ENCODE data around the gene POT1.

Gene POT1

DNA sequence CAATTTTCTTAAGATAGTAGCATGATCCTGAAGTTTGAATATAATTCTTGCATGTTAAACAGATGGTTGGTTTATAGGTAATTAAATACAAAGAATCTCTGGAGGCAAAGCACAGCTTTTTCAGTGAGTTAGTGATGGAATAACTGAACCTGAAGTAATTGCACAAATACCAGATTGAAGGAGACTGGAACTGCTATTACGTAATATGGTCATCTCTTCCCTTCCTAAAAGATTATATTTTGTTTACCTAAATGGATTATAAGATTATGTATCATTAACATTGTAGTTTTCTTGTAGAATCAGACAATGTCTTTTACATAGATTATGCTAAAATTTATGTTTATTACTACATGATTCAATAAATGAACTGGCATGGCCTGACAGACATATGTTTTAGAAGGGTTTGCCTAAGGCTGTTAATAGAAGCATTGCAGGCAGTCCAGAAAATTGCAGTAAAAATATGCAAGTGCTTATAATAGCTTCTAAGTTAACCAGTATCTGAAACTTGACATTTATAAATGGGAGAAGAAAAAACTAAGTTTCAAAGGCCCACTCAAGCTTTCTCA lies 128.2 kb downstream of the POT1 start:
- no peak for DNase-seq (ENCODE audit: low spot score)

DNA sequence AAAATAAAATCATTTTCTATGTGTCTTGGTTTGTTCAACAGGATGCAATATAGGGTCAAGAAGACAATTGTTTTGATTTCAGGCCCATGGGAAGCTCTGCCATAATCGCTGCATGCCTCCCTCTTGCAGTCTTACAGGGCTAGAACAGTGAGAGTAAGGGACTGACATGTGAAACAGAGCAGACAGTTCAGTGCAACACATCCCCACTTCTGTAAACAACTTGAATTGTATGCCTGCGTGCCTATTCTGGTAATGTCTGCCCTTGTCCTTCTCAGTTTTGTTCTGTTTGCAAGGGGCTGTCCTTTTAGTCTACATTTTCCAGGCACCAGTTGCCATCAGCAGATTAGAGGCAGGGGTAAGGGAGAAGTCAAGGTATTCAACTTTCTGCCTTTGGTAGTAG lies 129.2 kb downstream of the POT1 start:
- DNase-seq (ENCODE audit: low spot score) = no peak

DNA sequence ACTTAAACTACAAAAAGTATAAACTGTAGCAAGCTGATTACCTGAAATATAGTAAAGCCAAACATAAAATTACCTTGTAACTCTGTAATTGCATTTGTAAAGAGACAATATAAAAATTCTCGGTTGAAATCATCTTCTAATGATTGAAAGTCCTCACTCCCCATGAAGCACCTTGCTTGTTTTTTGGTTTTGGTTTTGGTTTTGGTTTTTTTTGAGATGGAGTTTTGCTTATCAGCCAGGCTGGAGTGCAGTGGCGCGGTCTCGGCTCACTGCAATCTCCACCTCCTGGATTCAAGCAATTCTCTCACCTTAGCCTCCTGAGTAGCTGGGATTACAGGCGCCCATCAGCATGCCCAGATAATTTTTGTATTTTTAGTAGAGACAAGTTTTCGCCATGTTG lies 130.2 kb downstream of the POT1 start:
- no peak for DNase-seq (ENCODE audit: low spot score)

DNA sequence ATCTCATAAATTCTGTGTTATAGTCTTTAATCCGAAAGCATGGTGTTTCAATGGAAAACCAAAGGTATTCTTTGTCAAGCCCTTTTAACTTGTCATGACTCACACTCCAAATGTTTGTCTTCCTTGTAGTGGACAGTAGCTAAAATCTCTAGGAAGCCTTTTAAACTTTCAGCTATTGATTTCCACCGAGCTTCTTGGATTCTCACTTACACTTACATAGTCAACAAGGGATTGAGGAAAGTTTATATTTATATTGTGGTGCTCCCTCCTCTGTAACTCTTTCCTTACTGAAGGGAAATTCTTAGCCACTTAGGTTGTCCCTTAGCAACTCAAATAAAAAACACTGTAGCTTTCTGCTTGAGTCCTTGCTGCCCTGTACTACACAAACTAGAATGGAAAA lies 132.9 kb downstream of the POT1 start:
- DNase-seq (ENCODE audit: low spot score) = peak; percentile 22

DNA sequence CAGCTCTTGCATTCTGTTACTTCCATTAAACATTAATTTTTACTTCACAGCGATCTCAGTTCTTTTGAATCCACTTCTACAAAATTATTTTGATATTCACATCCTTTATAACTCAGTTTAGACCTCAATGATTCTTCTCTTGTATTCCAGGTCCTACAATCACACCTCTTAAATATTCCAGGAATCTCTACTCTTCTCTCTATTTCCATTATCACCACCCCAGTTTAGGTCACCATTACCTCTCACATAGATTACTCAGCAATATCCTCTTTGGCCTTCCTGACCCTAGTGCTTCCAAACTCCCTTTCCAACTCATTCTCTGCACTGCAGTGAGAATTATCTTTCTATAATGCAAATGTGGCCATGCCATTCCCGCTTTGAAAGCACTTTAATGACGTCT lies 136.9 kb downstream of the POT1 start:
- no peak for DNase-seq (ENCODE audit: low spot score)

DNA sequence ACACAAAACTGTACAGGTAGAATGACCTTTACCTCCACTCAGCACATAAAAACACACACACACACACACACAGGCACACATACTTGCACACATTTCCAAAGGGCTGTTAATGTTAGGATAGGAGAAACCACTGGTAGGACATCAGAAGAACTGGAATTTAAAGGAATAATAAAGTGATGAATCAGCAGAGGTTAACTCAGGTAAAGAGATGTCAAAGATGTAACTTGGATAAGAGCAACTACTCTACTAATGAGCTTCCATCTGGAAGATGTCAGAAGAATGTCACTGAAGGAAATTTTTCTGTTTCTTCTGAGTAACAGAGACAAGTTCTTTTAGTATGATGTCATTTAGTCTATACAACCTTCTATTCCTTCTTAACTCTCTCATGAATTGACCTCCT lies 137.6 kb downstream of the POT1 start:
- peak; percentile 12 for DNase-seq (ENCODE audit: low spot score)

DNA sequence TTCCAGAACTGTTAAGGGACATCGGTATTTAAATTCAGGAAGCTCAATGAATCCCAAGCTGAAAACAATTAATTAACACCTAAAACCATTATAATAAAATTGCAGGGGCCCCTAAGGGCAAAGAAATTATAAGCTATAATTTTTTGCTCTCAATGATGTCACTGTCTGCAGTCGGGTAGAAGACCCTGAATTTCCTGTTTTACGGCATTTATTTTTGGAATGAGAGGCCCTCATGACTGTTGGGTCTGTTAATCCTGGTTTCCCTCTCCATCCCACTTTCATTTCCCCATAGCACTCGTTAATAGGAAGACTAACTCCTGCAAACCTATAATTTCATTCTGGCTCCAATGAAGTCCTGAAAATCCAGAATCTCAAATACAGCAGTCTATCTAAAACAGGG lies 138.2 kb downstream of the POT1 start:
- DNase-seq (ENCODE audit: low spot score) = no peak

DNA sequence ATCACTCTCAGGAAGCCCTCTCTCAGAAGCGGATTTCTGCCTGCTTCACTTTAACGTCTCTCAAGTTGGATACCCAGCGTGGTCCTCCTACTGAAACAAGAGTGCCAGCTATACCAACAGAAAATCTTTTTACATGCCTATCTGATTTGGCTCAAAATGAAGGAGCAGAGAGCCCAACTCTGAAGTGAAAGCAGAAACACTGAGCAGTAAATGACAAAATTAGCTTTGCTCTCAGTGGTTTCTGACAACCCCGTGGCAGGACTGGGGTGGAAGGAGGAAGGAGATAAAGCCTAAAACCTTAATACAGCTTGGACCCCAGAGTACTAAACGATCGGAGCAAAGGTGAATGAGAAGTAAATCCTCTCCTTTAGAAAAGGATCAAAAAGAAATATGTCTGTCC lies 139.0 kb downstream of the POT1 start:
- no peak for DNase-seq (ENCODE audit: low spot score)

DNA sequence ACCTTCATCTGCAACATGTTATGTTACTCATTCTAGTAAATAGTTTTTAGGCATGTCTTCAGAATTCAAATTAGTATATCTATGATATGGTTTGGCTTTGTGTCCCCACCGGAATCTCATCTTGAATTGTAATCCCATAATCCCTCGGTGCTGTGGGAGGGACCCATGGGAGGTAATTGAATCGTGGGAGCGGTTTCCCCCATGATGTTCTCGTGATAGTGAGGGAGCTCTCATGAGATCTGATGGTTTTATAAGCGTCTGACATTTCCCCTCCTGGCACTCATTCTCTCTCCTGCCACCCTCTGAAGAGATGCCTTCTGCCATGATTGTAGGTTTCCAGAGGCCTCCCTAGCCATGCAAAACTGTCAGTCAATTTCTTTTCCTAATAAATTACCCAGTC lies 143.6 kb downstream of the POT1 start:
- no peak for DNase-seq (ENCODE audit: low spot score)

DNA sequence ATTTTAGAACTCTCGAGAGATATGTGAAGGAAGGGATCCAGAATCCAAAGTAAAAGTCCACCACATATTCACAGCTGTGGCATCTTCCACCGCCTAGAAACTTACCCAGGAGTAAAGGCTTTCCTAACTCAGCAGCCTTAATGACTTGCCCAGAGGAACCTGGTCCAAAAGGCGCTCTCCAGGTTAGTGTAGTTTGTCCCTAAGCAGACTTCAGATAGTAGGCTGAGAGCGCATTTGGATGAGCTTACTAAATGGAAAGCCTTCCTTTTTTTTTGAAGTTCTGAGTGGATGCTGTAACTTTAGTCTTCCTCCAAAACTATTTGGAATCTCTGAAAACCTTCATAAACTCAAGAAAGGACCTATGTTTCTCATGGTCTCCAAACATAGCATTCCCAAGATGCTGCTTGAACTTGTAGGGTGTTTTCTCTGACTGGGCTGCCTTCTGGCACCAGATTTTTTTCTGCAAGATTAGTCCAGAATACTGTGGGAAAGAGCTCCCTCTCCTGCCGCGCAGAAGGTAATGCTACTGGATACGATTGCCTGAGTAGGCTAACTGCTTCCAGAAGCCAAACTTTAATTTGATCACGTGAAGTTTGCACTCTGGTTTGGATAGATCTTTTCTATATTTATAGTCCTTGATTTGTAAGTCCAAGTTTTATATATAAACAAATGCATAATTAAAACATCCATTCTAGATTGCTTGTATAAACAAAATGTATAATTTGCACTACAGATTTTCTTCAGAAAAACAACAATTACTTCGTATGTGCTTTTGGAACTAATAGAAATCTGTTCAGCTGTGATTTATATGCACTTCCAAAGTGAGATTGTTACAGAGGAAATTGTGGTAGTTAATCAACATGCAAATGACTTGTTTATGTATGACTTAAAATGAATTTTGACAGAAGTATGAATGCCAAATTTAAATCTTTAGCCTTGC lies 144.5 kb downstream of the POT1 start:
- DNase-seq (ENCODE audit: low spot score) = peak; percentile 68

DNA sequence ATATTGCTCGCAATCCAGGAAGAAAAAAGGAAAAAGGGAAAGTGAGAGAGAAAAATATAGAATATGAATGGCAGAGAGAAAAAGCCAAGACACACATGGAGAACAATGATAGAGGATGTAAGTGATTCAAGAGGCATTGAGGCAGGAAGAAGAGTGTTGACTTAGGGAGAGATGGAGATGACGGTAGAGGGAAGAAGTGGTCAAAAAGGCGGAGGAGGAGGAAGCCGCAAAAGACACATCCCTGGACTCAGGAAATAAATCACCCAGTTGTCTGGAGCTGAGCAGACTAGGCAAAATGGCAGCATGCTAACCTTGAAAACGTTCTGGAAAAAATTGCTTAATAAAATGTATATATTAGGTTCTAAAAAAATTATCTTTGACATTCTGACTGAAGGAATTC lies 146.4 kb downstream of the POT1 start:
- DNase-seq (ENCODE audit: low spot score) = no peak

DNA sequence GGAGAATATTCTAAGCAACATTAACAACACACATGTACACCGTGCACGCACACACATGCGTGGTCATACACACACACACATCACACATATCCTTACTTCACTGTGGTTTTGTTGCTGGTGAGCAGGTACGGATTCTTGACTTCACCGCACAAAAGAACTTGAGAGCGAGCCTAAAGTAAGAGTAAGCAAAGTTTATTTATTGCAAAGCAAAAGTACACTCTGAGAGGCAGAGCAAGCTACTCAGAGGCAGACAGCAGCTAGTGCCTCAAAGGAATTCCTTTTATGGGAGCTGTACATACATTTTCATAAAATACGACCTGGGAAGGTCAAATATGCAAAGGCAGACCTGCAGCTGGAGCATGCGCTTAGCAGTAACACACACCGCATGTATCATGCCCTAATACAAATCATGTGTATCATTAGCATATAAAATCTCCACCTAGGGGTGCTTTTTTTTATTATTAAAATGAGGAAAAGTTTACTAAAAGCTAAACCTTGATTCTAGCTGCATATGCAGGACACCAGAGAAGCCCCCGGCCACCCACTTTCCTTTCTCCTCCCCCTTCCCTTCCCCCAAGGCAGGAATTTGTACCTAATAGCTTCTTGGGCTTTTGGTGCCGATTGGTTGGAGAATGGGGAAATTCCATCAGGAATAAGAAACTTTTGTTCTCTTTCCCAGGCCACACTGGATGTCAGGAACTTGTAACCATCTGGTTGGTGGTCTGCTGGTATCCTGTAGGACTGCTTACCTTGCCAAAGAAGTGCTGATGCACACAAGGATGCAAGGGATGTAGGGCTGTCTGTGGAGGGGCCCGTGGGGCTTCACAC lies 147.5 kb downstream of the POT1 start:
- no peak for DNase-seq (ENCODE audit: low spot score)

DNA sequence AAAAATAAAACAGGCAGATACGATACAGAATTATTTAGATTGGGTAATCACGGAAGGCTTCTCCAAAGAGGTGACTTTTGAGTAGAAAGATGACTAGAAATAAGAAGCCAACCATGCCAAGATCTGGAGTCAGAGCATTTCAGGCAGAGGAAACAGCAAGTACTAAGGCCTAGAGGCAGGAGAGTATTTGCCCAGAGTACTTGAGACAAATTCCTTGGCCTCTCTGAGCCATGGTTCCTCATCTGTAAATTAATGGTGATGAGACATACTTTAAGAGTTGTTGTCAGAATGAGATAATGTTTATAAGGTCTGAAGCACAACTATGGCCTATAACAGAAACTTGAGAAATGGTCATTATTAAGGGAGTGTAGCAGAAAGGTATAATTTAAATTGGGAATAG lies 148.2 kb downstream of the POT1 start:
- DNase-seq (ENCODE audit: low spot score) = no peak

DNA sequence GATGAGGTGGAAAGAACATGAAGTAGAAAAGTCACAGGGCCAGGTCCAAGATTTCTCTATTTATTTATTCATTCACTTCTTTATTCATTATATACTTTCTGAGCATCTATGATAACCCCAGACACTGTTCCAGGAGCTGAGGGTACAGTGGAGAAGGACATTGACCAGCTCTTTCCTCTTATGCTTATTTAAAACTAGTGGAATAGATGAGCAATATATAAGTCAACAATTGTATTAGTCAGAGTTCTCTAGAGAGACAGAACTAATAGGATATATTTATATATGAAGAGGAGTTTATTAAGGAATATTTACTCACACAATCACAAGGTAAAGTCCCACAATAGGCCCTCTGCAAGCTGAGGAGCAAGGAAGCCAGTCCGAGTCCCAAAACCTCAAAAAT lies 149.0 kb downstream of the POT1 start:
- DNase-seq (ENCODE audit: low spot score) = no peak

DNA sequence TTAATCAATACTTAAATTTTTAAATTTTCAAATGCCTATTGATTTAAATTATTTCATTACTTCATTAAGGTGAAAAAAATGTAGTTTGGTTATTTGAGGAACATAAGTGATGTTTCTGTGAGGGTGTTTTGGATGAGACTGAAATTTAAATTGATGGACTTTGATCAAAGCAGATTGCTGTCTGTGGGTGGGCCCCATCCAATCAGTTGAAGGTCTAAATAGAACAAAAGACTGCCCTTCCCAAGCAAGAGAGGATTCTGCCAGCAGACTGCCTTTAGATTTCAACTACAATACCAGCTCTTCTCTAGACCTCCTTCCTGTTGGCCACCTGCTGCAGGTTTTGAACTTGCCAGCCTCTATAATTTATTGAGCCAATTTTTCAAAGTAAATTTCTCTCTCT lies 149.6 kb downstream of the POT1 start:
- no peak for DNase-seq (ENCODE audit: low spot score)

DNA sequence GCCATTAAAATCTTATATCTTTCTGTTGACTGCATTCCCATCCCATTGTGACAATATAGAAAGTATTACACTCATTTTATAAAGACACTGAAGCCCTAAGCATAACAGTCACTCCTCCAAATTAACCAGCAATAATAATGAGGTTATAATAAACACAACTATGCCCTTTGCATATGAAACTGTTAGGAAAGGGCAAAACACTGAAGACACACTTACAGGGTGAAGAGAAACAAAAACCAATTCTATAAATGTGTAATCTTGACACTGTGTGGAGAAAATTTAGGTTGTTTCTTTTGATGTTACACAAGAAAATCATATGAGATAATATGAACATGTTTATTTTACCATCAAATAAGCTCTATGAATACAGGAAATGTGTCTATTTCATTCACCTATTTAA lies 150.0 kb downstream of the POT1 start:
- no peak for DNase-seq (ENCODE audit: low spot score)

DNA sequence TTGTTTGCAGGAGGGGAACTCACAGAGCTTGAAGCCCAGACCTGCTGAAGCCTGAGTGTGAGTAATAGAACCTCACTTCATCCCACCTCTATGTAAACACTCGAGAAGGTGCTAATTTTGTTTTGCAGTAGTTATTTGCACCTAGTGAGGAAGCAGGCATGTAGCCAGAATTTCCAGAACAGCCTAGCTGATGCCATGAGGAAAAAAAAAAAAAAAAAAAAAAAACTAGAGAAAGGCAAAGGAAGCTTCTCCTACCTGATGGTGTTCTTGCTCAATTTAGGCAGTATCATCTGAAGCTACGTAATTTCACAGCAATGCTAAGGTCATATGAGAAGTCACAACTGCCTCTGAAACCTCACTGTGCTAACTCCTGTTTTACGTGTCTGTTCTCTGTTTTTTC lies 150.4 kb downstream of the POT1 start:
- no peak for DNase-seq (ENCODE audit: low spot score)

DNA sequence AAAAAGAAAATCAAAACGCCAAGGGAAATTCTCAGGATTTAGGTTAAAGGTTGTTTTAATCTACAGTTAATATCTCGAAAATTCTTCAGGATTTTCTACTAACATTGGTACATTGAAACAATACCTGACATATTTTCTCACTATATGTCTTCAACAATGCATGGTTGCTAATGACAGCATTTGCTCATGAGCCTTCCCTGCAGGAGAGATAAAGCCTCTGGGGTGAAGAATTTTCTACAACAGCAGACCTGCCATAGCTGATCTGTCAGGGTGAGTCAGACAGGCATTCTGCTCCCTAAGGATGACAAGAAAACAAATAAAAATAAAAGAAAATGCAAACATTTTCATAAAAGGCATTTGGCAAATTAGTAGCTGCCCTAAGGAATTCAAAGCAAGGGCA lies 152.4 kb downstream of the POT1 start:
- DNase-seq (ENCODE audit: low spot score) = no peak

DNA sequence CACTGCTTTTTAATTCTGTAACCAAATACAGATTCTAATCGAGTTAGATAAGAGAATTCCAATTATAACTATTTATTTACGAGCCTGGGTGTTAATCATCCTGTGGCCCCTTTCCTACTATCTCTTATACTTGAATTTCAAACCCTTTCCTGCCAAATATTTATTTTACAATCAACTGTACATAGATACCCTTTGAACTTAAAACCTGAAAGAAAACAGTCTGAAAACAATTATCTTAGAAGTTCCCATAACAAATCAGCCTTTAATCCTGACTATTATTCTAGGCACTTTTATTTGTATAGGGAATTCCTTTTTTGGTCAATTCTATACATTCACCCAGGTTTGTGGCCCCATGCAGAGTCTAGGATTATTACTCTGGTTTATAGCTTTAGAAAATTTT lies 153.5 kb downstream of the POT1 start:
- DNase-seq (ENCODE audit: low spot score) = no peak

DNA sequence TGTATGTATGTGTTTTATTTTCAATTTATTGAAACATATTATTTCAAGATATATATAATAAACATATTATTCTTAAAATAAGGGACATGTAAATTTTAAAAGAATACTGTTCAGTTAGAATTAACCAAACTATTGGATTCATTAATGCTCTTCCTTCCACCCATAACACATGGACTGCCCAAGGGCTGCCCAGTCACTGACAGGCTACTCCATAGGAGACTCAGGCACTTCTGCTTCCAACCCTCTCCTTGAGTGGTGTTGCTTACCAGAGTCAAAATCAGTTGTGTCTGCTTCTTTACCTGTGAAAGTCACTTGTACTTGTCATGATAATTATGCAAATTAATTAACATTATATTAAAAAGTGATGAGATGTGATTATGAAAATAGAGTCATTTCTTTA lies 154.2 kb downstream of the POT1 start:
- no peak for DNase-seq (ENCODE audit: low spot score)

DNA sequence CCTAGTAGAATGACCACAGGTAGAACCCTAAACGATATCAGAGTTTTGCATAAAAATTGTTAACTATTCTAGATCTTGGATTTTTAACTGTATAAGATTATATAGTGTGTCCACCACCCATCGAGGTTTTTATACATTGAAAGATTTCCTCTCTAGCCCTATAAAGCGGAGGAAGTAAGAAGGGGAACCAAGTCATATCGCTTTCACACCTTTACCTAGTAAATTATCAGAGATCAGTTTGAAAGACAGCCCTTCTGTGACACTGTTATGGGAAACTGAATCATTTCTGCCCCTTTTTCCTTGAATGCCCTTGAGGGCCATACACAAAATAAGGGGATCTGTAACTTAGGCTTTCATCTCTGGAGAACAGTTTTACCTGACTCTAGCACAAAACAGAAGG lies 155.7 kb downstream of the POT1 start:
- no peak for DNase-seq (ENCODE audit: low spot score)

DNA sequence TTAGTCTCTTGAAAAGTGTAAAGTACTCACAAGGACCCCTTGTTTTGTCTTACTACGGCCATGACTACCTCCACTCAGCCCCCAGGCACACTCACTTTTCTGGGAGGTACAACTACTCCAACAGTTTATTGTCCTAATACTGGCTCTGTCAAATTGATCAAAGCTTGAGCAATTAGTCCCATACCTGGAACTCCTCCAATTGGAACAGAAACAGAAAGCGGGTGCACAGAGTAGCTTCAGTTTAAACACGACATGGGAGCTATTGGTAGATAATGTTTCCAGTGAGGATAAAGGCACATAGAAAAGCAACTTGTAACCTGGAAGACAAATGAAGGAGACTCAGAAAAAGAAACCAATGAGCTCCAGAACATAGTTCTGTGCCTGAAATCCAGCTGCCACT lies 156.3 kb downstream of the POT1 start:
- DNase-seq (ENCODE audit: low spot score) = no peak
